TTC549 (cell line): ENCODE data around the gene DEDD2.

Source experiments
- FAIRE-seq: peaks from 2 replicates; lab custom pipeline; 2012; peaks lifted over from hg19 to GRCh38; lab: Jason Lieb, UNC

DEDD2 gene

GRCh38 chr19:42170715-42171114 lies 46.8 kb downstream of the DEDD2 start:
- FAIRE-seq = no peak

DNA sequence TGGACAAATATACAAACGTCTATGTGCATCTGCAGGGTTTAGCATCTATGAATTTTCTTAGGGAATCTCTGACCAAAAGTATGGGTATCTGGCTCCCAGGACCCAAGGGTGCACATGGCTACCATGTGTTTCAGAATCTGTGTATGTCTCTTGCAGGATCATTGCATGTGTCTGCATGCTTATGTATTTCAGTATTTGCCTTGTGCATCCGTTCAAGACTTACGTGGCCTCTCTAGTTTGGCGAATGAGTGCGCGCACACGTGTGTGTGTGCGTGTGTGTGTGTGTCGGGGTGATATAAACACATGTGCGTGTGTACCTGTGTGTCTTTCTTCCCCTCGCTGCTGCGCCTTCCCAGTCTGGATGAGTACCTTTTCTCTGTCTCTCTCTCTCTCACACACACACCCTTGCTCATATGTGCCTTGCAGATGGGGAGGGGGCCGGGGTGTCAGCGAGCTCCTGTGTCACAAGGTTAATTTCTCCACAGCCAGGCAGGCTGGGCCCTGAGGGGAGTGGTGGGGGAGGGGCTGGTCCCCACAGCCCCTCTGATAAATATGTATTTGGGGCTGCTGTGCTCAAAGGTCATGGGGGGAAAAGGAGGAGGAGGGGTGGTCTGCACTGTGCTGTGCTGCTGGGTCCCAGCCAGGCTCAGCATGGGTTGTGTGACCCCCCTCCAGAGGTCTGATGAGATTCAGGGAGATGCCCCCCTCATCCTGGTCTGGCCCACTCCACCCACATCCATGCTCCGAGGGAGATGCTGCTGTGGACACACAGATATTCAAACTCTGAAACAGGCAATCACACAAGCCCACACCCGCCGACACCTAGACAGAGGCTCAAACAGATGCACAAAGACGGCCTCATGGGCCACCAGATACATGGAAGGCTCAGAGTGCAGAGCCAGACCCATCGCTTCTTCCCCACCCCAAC lies 47.7 kb downstream of the DEDD2 start:
- no peak for FAIRE-seq

- FAIRE-seq = no peak
Observed at GRCh38 chr19:42168206-42168605, 49.3 kb downstream of the DEDD2 start.

GRCh38 chr19:42166316-42166715 lies 51.2 kb downstream of the DEDD2 start:
- no peak for FAIRE-seq

DNA sequence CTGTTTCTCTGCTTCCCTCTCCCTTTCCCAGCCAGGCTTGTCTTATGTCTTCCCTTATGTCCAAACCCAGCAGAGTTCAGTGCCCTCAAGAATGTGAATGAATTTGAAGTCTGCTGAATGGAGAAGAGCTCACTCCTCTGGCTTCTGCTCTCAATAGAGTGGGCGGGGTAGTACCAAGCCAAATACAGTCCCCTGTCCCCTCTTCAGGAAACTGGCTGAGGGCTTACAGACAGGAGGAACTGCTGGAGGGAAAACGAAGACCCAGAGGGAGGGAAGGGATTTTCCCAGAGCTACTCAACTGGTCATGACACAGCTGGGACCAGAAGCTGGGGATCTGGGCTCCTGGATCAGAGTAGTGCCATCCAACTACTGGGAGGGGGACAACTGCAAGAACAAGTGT lies 52.3 kb downstream of the DEDD2 start:
- no peak for FAIRE-seq

DNA sequence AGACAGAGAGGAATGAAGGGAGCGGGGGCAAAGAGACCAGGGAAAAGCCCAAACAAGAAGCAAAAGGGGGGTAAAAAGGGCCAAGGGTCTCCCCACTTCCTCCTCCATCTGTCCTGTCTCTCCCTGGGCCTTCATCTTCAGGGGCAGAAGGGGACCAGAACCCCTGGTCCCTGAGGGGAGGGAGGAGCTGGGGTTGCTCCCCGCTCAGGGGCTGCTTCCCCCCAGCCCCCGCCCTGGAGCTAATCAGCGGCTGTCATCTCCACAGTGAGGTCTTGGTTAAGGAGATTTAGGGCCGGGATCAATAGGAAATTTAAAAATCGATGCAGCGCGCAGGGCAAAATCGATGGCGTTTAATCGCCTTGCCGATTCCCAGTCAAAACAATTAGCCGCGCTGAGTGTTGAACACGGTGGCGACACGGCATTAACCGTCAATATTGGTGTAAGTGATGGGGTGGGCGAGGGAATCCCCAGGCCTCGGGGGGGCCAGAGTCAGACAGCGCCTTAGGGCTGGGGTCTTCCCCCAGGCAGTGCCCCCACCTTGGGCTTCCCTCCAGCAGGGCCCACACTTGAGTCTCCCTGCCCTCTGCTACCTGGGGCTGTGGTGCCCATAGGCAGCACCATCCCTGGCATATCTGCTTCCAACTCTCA lies 55.7 kb downstream of the DEDD2 start:
- FAIRE-seq = no peak

DNA sequence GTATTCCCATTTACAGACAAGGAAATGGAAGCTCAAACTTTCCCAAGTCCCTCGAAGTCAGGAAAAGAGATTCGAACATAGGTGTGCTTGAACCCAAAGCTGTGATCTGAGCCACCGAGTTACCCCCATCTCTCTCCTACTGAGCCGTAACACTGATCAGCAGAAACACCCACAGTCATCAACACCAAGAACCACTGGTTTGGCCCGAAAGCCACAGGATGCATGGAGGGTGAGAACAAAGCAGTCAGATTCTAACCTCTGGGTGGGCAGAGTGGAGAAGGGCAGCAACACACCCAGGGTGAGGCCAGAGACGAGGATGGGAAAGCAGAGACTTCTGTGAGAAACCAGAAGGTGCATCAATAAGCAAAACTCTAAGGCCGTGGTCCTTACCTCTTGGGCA lies 57.5 kb downstream of the DEDD2 start:
- no peak for FAIRE-seq

GRCh38 chr19:42158926-42159325 lies 58.6 kb downstream of the DEDD2 start:
- FAIRE-seq = no peak

DNA sequence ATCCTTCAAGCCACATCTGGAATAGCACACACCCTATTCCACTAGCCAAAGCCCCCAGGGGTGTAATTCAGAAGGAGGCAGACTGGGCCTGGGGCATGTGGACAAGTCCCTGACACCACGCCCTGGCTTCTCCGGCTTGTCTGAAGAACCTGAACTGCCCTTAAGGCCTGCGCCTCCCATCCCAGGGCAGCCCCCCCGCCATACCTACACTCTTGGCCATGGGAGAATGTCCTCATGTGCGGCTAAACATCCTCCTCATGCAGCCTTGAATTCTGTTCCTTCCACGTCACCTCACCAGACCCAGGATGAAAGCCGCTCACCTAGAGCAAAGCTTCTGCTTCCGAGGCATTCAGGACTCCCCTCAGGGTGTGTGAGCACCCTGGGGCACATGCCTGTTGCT lies 60.9 kb downstream of the DEDD2 start:
- FAIRE-seq = no peak

GRCh38 chr19:42155796-42156195 lies 61.7 kb downstream of the DEDD2 start:
- FAIRE-seq = no peak

- no peak for FAIRE-seq
Observed at GRCh38 chr19:42154471-42155323, 62.8 kb downstream of the DEDD2 start.

- no peak for FAIRE-seq
Observed at GRCh38 chr19:42153672-42154433, 63.6 kb downstream of the DEDD2 start.

DNA sequence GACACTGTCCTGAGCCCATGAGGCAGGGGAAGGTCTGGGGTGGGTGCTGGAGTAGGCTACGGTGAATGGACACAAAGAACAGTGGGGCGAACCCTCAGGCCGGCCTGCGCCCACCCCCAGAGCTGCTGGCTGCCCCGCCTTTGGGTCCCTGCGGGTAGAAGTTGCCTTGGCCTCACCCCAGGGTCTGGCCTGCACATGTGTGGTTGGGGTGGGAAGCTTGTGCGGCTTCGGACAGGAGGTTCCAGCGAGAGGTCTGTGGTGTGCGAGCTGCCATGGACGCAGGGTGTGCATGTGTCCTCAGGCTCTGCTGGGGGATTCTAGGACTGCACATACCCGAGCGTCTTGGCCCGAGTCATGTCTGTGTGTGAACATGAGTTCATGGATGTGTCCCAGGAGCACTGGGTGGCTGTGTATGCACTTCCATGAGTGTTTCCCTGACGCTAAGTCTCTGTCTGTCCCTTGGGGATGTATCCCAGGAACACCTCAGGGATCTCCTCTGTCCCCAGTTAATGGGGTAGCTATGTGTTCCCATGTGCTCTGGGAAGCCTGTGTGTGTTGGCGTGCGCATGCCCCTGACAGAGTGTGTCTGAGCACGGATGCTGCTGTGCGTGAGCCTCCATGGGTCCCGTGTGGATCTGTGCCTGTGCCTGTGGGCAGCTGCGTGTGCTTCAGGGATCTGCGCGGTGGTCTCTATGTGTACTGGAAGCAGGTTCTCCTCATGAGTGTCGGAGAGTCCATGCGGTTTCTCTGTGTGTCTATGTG lies 64.4 kb downstream of the DEDD2 start:
- FAIRE-seq = no peak

DNA sequence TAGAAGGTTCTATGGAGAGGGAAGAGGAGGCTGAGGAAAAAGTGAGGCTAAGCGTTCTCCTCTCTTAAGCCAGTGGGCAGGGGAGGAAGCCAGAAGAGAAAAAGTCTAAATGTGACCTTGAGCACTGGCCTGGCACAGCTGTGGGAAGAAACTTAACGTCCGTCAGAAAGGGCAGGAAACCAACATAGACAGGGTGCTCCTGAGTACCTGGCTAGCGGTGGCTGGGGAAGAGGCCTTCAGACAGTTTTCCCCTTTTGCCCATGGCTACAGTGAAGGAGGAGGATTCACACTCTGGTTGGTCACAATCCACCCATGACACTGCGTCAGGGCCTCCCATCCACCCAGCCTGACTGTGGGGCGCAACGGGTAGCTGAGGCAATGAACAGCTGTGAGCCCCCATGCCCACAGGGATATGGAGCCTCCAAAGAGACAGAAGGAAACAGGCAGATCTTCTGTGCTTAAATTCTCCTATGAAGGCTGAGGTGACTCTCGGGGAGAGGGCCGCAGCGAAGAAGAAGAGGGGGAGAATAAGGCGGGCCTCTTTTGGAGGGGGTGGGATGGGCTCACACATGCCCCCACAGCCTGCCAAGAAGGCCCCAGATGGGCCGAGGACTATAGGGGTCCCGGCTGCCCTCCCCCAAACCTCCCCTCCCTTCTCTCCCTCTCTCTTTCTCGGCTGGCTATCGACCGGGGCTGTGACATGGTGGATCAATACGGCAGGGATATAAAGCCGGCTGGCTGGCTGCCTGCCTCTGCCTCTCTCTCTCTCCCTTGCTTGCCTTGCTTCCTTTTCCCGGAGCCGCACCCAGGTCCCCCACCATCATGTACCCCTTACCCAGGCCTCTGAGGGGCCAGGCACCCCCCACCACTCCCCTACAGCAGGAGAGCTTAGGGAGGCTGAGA lies 65.4 kb downstream of the DEDD2 start:
- FAIRE-seq = no peak

- no peak for FAIRE-seq
Observed at GRCh38 chr19:42150911-42151361, 66.5 kb downstream of the DEDD2 start.

DNA sequence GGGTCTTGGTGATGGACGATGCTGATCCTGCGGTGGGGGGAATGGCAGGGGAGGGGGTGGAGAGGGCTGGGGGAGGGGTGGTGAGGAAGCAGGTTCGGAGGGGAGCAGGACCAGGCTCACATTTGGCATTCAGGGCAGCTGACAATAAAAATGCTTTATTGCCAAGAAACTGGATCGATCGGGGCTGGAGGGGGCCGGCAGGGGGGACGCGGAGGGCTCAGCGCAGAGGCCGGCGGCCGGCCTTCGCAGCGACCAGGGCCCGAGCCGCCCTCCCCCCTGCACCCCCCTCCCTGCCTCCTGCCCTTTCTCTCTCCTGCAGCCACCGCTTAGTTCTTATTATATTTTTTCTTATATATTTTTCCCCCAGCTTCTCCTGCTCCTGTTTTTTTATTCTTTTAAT lies 67.1 kb downstream of the DEDD2 start:
- no peak for FAIRE-seq

DNA sequence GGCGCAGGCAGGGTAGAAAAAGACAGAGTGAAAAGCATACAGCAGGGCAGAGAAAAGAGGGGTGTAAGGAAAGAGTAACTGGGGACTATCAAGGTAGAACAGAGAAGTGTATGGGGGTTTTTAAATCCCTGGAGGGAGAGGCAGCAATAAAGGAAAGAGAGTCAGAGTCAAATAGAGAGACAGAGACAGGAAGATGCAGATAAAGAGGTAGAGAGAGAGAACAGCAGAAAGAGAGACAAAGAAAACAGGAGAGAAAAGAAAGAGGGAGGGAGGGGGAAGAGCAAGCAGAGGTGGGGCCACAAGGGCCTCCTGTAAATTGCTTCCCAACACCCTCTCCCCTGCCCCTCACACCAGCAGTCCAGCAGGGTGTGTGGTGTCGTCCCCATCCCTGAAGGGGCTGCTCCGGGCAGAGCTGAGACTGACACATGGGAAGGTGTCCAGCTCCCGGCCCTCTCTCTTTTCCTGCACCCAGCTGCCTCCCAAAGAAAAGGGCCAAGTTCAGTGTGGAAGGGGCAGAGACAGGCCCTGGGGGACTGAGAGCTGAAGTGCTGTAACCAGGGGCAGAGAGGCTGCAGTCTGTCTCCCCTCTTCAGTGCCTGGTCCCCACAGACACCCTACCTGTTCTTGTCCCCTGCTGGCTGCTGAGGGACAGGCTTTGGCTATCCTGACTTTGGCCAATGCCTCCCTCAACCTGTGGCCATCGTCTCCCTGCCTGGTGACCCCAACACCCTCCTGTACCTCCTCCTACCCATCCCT lies 67.9 kb downstream of the DEDD2 start:
- FAIRE-seq = no peak
